Type B pancreatic cell (in vitro differentiated cells): ENCODE results near the gene TSR3. TPM values are rescaled to one million over a fixed set of nuclear protein-coding genes. Genes with fewer than 3 reads are reported as not detected.

Source experiments
- DNase-seq: peaks from one replicate; pipeline ENCODE4 v3.0.0; 2021; ENCODE audit warnings: mixed read lengths; ENCODE audit not compliant: unreplicated experiment; ENCODE audit errors: extremely low spot score
- H3K27ac Mint-ChIP-seq: 2 replicates; pipeline ENCODE4 v1.8.0; 2021; ENCODE audit warnings: mild to moderate bottlenecking, mixed read lengths
- H3K27me3 Mint-ChIP-seq: 2 replicates; pipeline ENCODE4 v1.8.0; 2021; ENCODE audit warnings: mixed read lengths
- H3K36me3 Mint-ChIP-seq: 2 replicates; pipeline ENCODE4 v1.8.0; 2021; ENCODE audit warnings: mixed read lengths
- H3K4me1 Mint-ChIP-seq: one replicate; pipeline ENCODE4 v1.8.0; 2021; ENCODE audit warnings: mixed read lengths; ENCODE audit not compliant: unreplicated experiment
- H3K4me3 Mint-ChIP-seq: 2 replicates; pipeline ENCODE4 v1.8.0; 2021; ENCODE audit warnings: mild to moderate bottlenecking, mixed read lengths
- H3K9me3 Mint-ChIP-seq: 2 replicates; pipeline ENCODE4 v1.8.0; 2021; ENCODE audit warnings: mixed read lengths
- total RNA-seq: library from RNA; stranded (reverse); gene quantifications from 2 replicates; pipeline ENCODE4 v1.2.1, GENCODE V29; 2021; ENCODE audit warnings: low replicate concordance
- TF ChIP-seq, protein P1 (sequence below): fragments of 200-600 bp; sonication (generic); conservative IDR thresholded peaks from 2 replicates; pipeline ENCODE4 v1.5.0; 2021; ENCODE audit warnings: antibody characterized with exemption, mild to moderate bottlenecking

TSR3 gene
- total RNA-seq, 1 donor from 2014 or later, result 53.1 TPM

DNA sequence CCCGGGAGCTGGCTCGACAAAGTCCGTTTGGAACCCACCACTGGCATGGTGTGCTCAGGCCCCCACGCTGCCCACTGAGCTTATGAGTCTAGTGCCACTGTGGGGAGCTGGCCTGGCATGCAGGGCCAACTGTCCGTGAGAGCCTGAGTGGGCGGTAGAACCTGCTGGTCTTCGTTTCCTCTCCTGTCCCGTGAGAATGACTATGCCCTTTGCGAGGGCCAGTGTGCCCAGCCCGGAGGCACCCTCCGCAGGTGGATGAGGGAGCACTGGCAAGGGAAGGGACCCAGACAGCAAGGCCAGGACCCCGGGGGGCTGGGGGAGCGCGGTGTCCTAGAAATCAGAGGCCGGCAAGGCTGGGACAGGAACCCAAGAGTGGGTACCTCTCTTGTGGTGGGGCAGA is 15.1 kb downstream of the TSR3 start:
- H3K36me3 Mint-ChIP-seq, result no peaks in the 10 kb centered on the region
- H3K9me3 Mint-ChIP-seq, result no peaks in the 10 kb centered on the region
- TF ChIP-seq, protein P1, sequence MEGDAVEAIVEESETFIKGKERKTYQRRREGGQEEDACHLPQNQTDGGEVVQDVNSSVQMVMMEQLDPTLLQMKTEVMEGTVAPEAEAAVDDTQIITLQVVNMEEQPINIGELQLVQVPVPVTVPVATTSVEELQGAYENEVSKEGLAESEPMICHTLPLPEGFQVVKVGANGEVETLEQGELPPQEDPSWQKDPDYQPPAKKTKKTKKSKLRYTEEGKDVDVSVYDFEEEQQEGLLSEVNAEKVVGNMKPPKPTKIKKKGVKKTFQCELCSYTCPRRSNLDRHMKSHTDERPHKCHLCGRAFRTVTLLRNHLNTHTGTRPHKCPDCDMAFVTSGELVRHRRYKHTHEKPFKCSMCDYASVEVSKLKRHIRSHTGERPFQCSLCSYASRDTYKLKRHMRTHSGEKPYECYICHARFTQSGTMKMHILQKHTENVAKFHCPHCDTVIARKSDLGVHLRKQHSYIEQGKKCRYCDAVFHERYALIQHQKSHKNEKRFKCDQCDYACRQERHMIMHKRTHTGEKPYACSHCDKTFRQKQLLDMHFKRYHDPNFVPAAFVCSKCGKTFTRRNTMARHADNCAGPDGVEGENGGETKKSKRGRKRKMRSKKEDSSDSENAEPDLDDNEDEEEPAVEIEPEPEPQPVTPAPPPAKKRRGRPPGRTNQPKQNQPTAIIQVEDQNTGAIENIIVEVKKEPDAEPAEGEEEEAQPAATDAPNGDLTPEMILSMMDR, result no peak
- H3K4me3 Mint-ChIP-seq, result no peak overlapping the region
- DNase-seq, result no peak
- peaks cover 42% of the 10 kb centered on the region for H3K27me3 Mint-ChIP-seq
- H3K4me1 Mint-ChIP-seq, result no peaks in the 10 kb centered on the region
- H3K27ac Mint-ChIP-seq, result no peak overlapping the region

DNA sequence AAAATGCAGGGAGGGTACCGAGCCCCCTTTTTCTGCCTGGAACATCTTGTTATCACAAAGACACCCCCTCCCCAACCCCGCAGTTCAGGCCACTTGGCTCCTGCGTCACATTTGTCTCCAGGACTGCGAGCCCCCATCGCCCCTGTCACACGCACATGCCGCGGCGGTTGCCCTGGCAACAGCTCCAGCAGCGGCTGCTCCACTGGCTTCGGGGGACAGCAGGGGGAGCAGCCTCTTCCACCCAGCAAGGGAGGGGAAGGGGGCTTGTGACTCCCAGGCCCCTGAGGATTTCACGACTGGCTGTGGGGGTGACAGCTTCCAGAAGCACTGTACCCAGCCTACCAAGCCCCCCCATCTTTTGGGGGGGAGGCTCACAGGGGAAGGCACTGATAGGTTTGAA is 15.7 kb downstream of the TSR3 start:
- Mint-ChIP-seq H3K36me3 (no peaks in the 10 kb centered on the region), H3K4me1 (no peaks in the 10 kb centered on the region), H3K9me3 (no peaks in the 10 kb centered on the region), H3K27me3 (peaks cover 47% of the 10 kb centered on the region), H3K4me3 (no peak overlapping the region), H3K27ac (no peak overlapping the region)
- TF ChIP-seq, protein P1, result peak; percentile 18
- DNase-seq, result no peak

DNA sequence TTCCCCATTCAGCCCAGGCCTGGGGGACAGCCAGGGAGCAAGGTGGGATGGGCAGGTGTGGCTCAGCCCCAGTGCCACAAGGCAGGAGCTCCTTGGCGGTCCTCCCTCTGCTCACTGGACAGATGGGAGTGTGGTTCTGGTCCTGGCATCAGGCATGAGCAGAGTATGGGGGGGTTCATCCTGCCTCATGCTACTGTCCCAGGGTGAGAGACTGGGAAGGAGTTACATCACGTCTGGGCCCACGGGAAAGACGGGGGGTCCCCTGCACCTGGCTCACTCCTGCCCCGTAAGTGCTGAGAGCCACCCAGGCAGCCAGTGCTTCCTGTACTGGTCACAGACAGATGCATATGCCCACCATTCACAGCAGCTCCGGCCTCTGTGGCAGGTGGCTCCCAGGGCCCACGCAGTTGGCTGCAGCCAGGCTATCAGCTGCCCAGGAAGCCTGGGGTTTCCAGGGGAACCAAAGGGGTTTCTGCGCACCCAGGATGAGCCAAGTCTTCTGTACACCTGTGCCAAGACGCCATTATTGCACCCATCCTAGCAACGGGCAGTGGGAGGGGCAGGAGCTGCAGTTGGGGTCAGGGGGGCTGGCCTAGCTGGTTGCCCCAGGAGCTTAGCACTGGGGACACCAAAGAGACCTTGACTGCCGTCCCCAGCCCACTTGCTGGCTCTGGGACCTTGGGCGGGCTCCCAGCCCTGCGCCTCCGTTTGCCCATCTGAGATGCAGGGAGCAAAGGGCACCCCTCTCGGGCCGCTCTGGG is 16.3 kb downstream of the TSR3 start:
- Mint-ChIP-seq H3K9me3 (no peaks in the 10 kb centered on the region), H3K27ac (no peak overlapping the region), H3K36me3 (no peaks in the 10 kb centered on the region), H3K27me3 (peaks cover 47% of the 10 kb centered on the region), H3K4me3 (peak overlapping the region; percentile 41), H3K4me1 (no peaks in the 10 kb centered on the region)
- no peak for DNase-seq
- TF ChIP-seq, protein P1, result no peak

DNA sequence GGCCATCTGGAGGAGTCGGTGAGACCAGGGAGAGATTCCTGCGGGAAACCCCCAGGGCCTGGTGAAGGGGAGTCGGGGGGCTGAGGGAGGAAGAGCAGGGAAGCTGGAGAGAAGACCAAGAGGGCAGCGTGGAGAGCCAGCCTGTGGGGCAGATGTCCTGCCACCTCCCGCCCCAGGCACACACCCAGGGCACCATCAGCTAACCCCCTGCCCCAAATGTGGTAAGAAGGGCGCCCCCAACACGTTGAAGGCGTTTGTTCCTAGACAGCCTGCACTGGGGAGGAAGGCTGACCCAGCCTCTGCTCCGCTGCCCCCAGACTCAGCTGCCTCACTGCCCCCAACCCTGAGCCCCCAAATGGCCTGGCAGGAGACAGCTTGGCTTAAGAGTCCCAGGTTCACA is 16.9 kb downstream of the TSR3 start:
- peaks cover 47% of the 10 kb centered on the region for H3K27me3 Mint-ChIP-seq
- DNase-seq, result no peak
- no peak overlapping the region for H3K27ac Mint-ChIP-seq
- TF ChIP-seq, protein P1, result no peak
- H3K36me3 Mint-ChIP-seq, result no peaks in the 10 kb centered on the region
- H3K4me3 Mint-ChIP-seq, result peak overlapping the region; percentile 41
- no peaks in the 10 kb centered on the region for H3K9me3 Mint-ChIP-seq
- no peaks in the 10 kb centered on the region for H3K4me1 Mint-ChIP-seq

DNA sequence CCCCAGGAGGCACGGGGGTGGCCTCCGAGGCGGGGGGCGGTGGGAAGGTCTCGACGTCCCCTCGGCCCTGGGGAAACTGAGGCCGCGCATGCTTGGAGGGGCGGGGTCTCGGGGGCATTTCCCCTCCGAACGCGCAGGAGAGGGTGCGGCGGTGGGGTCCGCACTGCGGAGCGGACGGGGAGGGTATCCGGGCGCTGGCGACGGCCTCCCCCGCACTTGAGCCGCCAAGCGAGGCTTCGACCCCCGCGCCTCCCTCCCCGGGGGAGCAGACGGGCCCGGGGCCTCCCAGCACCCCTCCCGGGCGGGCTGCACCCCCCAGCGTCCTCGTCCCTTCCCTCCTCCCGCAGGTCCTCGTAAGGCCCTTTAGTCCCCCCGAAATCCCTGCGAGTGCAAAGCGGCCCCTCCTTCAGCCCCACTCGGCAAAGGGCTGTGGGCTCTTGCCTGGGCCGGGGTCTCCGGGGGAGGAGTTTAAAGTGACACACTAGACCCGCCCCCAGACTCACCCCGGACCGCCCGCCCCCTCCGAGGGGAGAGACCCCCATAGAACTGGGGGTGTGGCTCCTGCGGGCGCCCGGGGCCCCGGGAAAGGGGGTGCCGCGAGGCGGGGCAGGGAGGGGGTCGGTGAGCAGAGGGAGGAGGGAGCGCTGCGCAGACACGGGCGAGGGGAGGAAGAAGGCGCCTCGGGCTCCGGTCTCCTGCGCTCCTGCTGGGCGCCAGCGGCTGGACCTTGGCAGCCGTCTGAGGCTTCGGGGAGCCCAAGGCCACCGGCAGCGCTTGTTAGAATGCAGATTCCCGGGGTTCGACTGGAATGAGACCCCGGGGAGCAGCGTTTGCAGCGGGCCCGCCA is 17.6 kb downstream of the TSR3 start:
- Mint-ChIP-seq H3K36me3 (no peaks in the 10 kb centered on the region), H3K9me3 (no peaks in the 10 kb centered on the region), H3K27me3 (peaks cover 47% of the 10 kb centered on the region), H3K4me1 (no peaks in the 10 kb centered on the region), H3K4me3 (no peak overlapping the region), H3K27ac (no peak overlapping the region)
- no peak for DNase-seq
- TF ChIP-seq, protein P1, result no peak
